H1 (cell line): ENCODE measurements around the gene GOLPH3L. TPM values are rescaled to one million over a fixed set of nuclear protein-coding genes. Genes with fewer than 3 reads are reported as not detected.

Source experiments
- CTCF ChIA-PET: fragments of 300-600 bp; sonication (Branson Sonifier 250); formaldehyde crosslinking; loops from one replicate; lab custom pipeline; 2021; ENCODE audit not compliant: partially characterized antibody; lab: Charles Lee
- POLR2A ChIA-PET: fragments of 300-600 bp; sonication (Branson Sonifier 250); formaldehyde crosslinking; loops from one replicate; lab custom pipeline; 2021; ENCODE audit warnings: inconsistent platforms; ENCODE audit not compliant: partially characterized antibody; lab: Charles Lee
- DNase-seq, 2 experiments: peaks; one replicate each; pipeline versions ENCODE4 v3.0.0 to v3.0.0-alpha.2; 2010 to 2022; ENCODE audit warnings: low spot score in 2 of 2, low read depth in 1 of 2, mixed read lengths in 1 of 2
- FAIRE-seq: peaks from 2 replicates; lab custom pipeline; 2011; peaks lifted over from hg19 to GRCh38; lab: Jason Lieb, UNC
- H2AFZ ChIP-seq: 2 replicates; pipeline ENCODE4 v1.8.1; 2012; ENCODE audit warnings: low read length, inconsistent platforms
- H2AK5ac ChIP-seq: 2 replicates; pipeline ENCODE4 v1.6.1; 2013; ENCODE audit warnings: low read depth, low read length
- H2BK120ac ChIP-seq: replicated peaks from 2 replicates; pipeline ENCODE3; 2013; ENCODE audit warnings: low read depth, low read length, inconsistent platforms
- H2BK12ac ChIP-seq: 2 replicates; pipeline ENCODE4 v1.6.1; 2013; ENCODE audit warnings: low read depth, low read length
- H2BK15ac ChIP-seq: 2 replicates; pipeline ENCODE4 v1.6.1; 2013; ENCODE audit warnings: low read length
- H2BK20ac ChIP-seq: 2 replicates; pipeline ENCODE4 v1.6.1; 2013; ENCODE audit warnings: low read length
- H2BK5ac ChIP-seq: 2 replicates; pipeline ENCODE4 v1.6.1; 2013; ENCODE audit warnings: low read depth, low read length
- H3K14ac ChIP-seq: 2 replicates; pipeline ENCODE4 v1.6.1; 2013; ENCODE audit warnings: inconsistent platforms; ENCODE audit not compliant: insufficient read length
- H3K18ac ChIP-seq: 2 replicates; pipeline ENCODE4 v1.6.1; 2013; ENCODE audit warnings: low read length; ENCODE audit errors: extremely low read depth
- H3K23ac ChIP-seq: 2 replicates; pipeline ENCODE4 v1.6.1; 2013; ENCODE audit warnings: inconsistent platforms; ENCODE audit not compliant: insufficient read length
- H3K23me2 ChIP-seq: 2 replicates; pipeline ENCODE4 v1.6.1; 2013; ENCODE audit warnings: low read depth, low read length
- H3K27ac ChIP-seq: 2 replicates; pipeline ENCODE4 v1.6.1; 2011; ENCODE audit warnings: low read depth, low read length, inconsistent platforms
- H3K27me3 ChIP-seq, 4 experiments: replicated peaks in 1 of 4; 1 replicate in 1 of 4; 2 replicates in 3 of 4; pipeline versions ENCODE4 v1.6.1 to v1.8.1; 2011 to 2013; ENCODE audit warnings: low read length in 3 of 4, mild to moderate bottlenecking in 3 of 4, inconsistent platforms in 2 of 4, mixed read lengths in 2 of 4, moderate library complexity in 1 of 4; ENCODE audit not compliant: control insufficient read depth in 3 of 4, insufficient read depth in 3 of 4; ENCODE audit errors: extremely low read depth in 1 of 4
- H3K36me3 ChIP-seq, 4 experiments: 2 replicates each; pipeline versions ENCODE4 v1.6.1 to v1.8.1; 2011 to 2013; ENCODE audit warnings: mild to moderate bottlenecking in 4 of 4, low read length in 3 of 4, moderate library complexity in 2 of 4, control low read depth in 1 of 4, inconsistent platforms in 1 of 4; ENCODE audit not compliant: insufficient read depth in 4 of 4, control insufficient read depth in 2 of 4
- H3K4ac ChIP-seq: replicated peaks from 2 replicates; pipeline ENCODE3; 2013; ENCODE audit warnings: low read length, low read depth, mixed read lengths, inconsistent platforms; ENCODE audit not compliant: insufficient read length
- H3K4me1 ChIP-seq, 4 experiments: replicated peaks in 1 of 4; 1 replicate in 1 of 4; 2 replicates in 3 of 4; pipeline versions ENCODE4 v1.6.1 to v1.8.1; 2011 to 2013; ENCODE audit warnings: low read length in 3 of 4, inconsistent platforms in 2 of 4, mixed read lengths in 1 of 4; ENCODE audit not compliant: insufficient read depth in 4 of 4, control insufficient read depth in 3 of 4
- H3K4me2 ChIP-seq, 2 experiments: 2 replicates each; pipeline versions ENCODE4 v1.6.1 to v1.8.1; 2011 to 2013; ENCODE audit warnings: low read depth in 2 of 2, low read length in 2 of 2, control low read depth in 1 of 2, inconsistent platforms in 1 of 2, mild to moderate bottlenecking in 1 of 2; ENCODE audit not compliant: insufficient read depth in 1 of 2
- H3K4me3 ChIP-seq, 4 experiments: fragments of 200-600, 300-600 bp in 1 of 4; sonication (generic), shearing (Covaris generic), sonication (Bioruptor Twin) in 1 of 4; 2 replicates each; pipeline versions ENCODE4 v1.5.1 to v1.8.1; 2011 to 2016; ENCODE audit warnings: low read length in 4 of 4, low read depth in 3 of 4, control low read depth in 2 of 4, inconsistent platforms in 2 of 4, mild to moderate bottlenecking in 2 of 4, mixed read lengths in 1 of 4, moderate library complexity in 1 of 4; ENCODE audit not compliant: insufficient read depth in 2 of 4; ENCODE audit errors: extremely low read depth in 1 of 4
- H3K56ac ChIP-seq: replicated peaks from 2 replicates; pipeline ENCODE3; 2013; ENCODE audit warnings: low read depth, mild to moderate bottlenecking, mixed read lengths, low read length, inconsistent platforms; ENCODE audit not compliant: insufficient read length
- H3K79me1 ChIP-seq: 2 replicates; pipeline ENCODE4 v1.6.1; 2013; ENCODE audit warnings: low read depth, low read length, control low read depth
- H3K79me2 ChIP-seq, 2 experiments: 2 replicates each; pipeline versions ENCODE4 v1.6.1 to v1.8.1; 2012 to 2013; ENCODE audit warnings: low read length in 2 of 2, mild to moderate bottlenecking in 2 of 2, inconsistent platforms in 1 of 2; ENCODE audit not compliant: insufficient read depth in 2 of 2, control insufficient read depth in 1 of 2
- H3K9ac ChIP-seq, 4 experiments: replicated peaks in 1 of 4; 1 replicate in 1 of 4; 2 replicates in 3 of 4; pipeline versions ENCODE4 v1.6.1 to v1.8.1; 2011 to 2013; ENCODE audit warnings: low read depth in 3 of 4, low read length in 3 of 4, control low read depth in 2 of 4, mild to moderate bottlenecking in 2 of 4, moderate library complexity in 2 of 4, inconsistent platforms in 1 of 4; ENCODE audit errors: extremely low read depth in 1 of 4
- H3K9me3 ChIP-seq, 2 experiments: 2 replicates each; pipeline versions ENCODE4 v1.6.1 to v1.8.1; 2012 to 2013; ENCODE audit warnings: mild to moderate bottlenecking in 2 of 2, moderate library complexity in 2 of 2, control low read depth in 1 of 2, inconsistent platforms in 1 of 2, low read depth in 1 of 2, low read length in 1 of 2, mixed read lengths in 1 of 2; ENCODE audit not compliant: insufficient read depth in 2 of 2
- H4K20me1 ChIP-seq, 2 experiments: replicated peaks in 1 of 2; 2 replicates each; pipeline versions ENCODE3 to v1.8.1; 2011 to 2013; ENCODE audit warnings: inconsistent platforms in 2 of 2, low read length in 2 of 2, mild to moderate bottlenecking in 1 of 2; ENCODE audit not compliant: insufficient read depth in 2 of 2, control insufficient read depth in 1 of 2
- H4K5ac ChIP-seq: 2 replicates; pipeline ENCODE4 v1.6.1; 2013; ENCODE audit warnings: low read length, low read depth, mixed read lengths, inconsistent platforms; ENCODE audit not compliant: insufficient read length
- H4K8ac ChIP-seq: 2 replicates; pipeline ENCODE4 v1.8.0; 2013; ENCODE audit warnings: mild to moderate bottlenecking, moderate library complexity, low read length, inconsistent platforms; ENCODE audit not compliant: insufficient read depth; ENCODE audit errors: extremely low read depth
- H4K91ac ChIP-seq: replicated peaks from 2 replicates; pipeline ENCODE3; 2013; ENCODE audit warnings: low read length, mixed read lengths, inconsistent platforms; ENCODE audit not compliant: insufficient read length
- ATF2 ChIP-seq: IDR thresholded peaks from 2 replicates; pipeline ENCODE4 v1.6.1; 2012; ENCODE audit warnings: low read length, inconsistent platforms
- BACH1 ChIP-seq: IDR thresholded peaks from 2 replicates; pipeline ENCODE4 v1.6.1; 2012; ENCODE audit warnings: low read length, improper control_type of control experiment
- CHD1 ChIP-seq: IDR thresholded peaks from 2 replicates; pipeline ENCODE4 v1.6.1; 2012; ENCODE audit warnings: low read depth, low read length, improper control_type of control experiment
- CHD2 ChIP-seq: IDR thresholded peaks from 2 replicates; pipeline ENCODE4 v1.6.1; 2012; ENCODE audit warnings: low read length, improper control_type of control experiment
- EGR1 ChIP-seq: IDR thresholded peaks from 2 replicates; pipeline ENCODE4 v1.6.1; 2011; ENCODE audit warnings: low read depth, low read length, borderline replicate concordance
- HDAC6 ChIP-seq: IDR thresholded peaks from one replicate; pipeline ENCODE4 v1.7.1; 2012; ENCODE audit warnings: low read depth, mild to moderate bottlenecking, inconsistent platforms, low read length, moderate library complexity
- KDM4A ChIP-seq: IDR thresholded peaks from one replicate; pipeline ENCODE4 v1.7.1; 2012; ENCODE audit warnings: low read depth, mild to moderate bottlenecking, moderate library complexity, low read length, inconsistent platforms; ENCODE audit not compliant: severe bottlenecking
- PHF8 ChIP-seq: fragments of 200-600 bp; sonication (generic); conservative IDR thresholded peaks from 2 replicates; pipeline ENCODE4 v1.7.1; 2012; ENCODE audit warnings: low read depth, mild to moderate bottlenecking, inconsistent platforms, low read length, moderate library complexity
- SIX5 ChIP-seq: IDR thresholded peaks from 2 replicates; pipeline ENCODE4 v1.6.1; 2011; ENCODE audit warnings: mild to moderate bottlenecking, low read depth, low read length
- SP1 ChIP-seq: IDR thresholded peaks from 2 replicates; pipeline ENCODE4 v1.6.1; 2011; ENCODE audit warnings: low read depth, low read length
- SUZ12 ChIP-seq: fragments of 200-600 bp; sonication (generic); IDR thresholded peaks from 2 replicates; pipeline ENCODE4 v1.6.1; 2012; ENCODE audit warnings: mild to moderate bottlenecking, inconsistent platforms, low read length, moderate library complexity, mixed read lengths
- TEAD4 ChIP-seq: IDR thresholded peaks from 2 replicates; pipeline ENCODE4 v1.6.1; 2012; ENCODE audit warnings: low read depth, low read length, inconsistent platforms, mixed read lengths
- WGBS, 2 experiments: shearing (Covaris generic) in 1 of 2; methylation state at CpG; one replicate each; pipeline versions ENCODE4 v1.1.6 to v1.1.7; 2013 to 2015; ENCODE audit warnings: low lambda C conversion rate in 2 of 2, mixed read lengths in 2 of 2, inconsistent platforms in 1 of 2, low coverage in 1 of 2, missing lambda C conversion rate in 1 of 2; ENCODE audit not compliant: insufficient replicate concordance in 2 of 2, insufficient coverage in 1 of 2, insufficient read length in 1 of 2; ENCODE audit errors: extremely low coverage in 1 of 2, missing lambda C conversion rate in 1 of 2; 5-methylcytosine and 5-hydroxymethylcytosine counted together
- polyA plus RNA-seq, 7 experiments: library from polyadenylated mRNA; depleted of rRNA in 3 of 7; stranded (reverse) in 5 of 7; unstranded in 2 of 7; fragments of >200 nt in 5 of 7; fragments of 200-250 nt in 2 of 7; gene quantifications; 1 replicate in 5 of 7; 2 replicates in 1 of 7; 4 replicates in 1 of 7; pipeline versions ENCODE4 v1.2.1 to v1.2.3, GENCODE V29; 2011 to 2013; ENCODE audit warnings: missing spikeins in 2 of 7, mixed read lengths in 2 of 7
- total RNA-seq: library from RNA; stranded (reverse); fragmentation: NEBNext Ultra II Directional; extraction: Animal tissue kit (Norgen Biotek cat#: 25700); gene quantifications from 2 replicates; pipeline ENCODE4 v1.2.1, GENCODE V29; 2021

Gene GOLPH3L
- total and polyA plus RNA-seq, 2 of the 8 experiments (the other 6 are each of a cell fraction or from before 2014, with no cell fraction given), result 13.3 to 40.8 TPM

DNA sequence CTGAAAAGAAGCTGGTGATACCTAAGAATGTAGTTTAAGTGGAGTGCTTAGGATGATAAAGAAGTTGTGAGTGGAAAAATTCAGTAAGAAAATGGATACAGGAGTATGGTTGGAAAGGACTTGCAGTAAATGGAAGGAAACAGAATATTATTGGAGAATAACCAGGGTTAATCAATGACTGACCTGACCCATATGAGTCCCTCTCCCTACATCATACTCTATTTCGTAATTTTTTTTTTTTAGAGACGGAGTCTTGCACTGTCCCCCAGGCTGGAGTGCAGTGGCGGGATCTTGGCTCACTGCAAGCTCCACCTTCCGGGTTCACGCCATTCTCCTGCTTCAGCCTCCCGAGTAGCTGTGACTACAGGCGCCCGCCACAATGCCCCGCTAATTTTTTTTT, 34.1 kb downstream of the GOLPH3L start:
- no peaks in the 10 kb centered on the region for H3K23me2 ChIP-seq
- no peak overlapping the region for H3K56ac ChIP-seq
- H3K27me3 ChIP-seq, result no peaks in the 10 kb centered on the region
- H3K4ac ChIP-seq, result no peak overlapping the region
- no peaks in the 10 kb centered on the region for H4K20me1 ChIP-seq
- H3K23ac ChIP-seq, result no peak overlapping the region
- no peak overlapping the region for H3K9ac ChIP-seq
- DNase-seq (no peak), FAIRE-seq (no peak)
- H2BK20ac ChIP-seq, result no peak overlapping the region
- no peak overlapping the region for H2BK12ac ChIP-seq
- no peak overlapping the region for H2AFZ ChIP-seq
- no peak for TF ChIP-seq PHF8
- TF ChIP-seq TEAD4, result no peak
- TF ChIP-seq SP1, result no peak
- no peak for TF ChIP-seq KDM4A
- no peak for TF ChIP-seq CHD1
- no peak for TF ChIP-seq HDAC6
- no peak for TF ChIP-seq CHD2
- no peak for TF ChIP-seq EGR1
- no peak for TF ChIP-seq ATF2
- no peak for TF ChIP-seq SIX5
- no peak for TF ChIP-seq SUZ12
- no peak for TF ChIP-seq BACH1
- no peak overlapping the region for H2BK15ac ChIP-seq
- no peak overlapping the region for H4K91ac ChIP-seq
- no peaks in the 10 kb centered on the region for H3K4me1 ChIP-seq
- no peaks in the 10 kb centered on the region for H3K79me1 ChIP-seq
- H2BK120ac ChIP-seq, result no peak overlapping the region
- no peak overlapping the region for H2BK5ac ChIP-seq
- no peak overlapping the region for H3K18ac ChIP-seq
- no peak overlapping the region for H4K8ac ChIP-seq
- H4K5ac ChIP-seq, result no peak overlapping the region
- no peak overlapping the region for H3K27ac ChIP-seq
- H3K36me3 ChIP-seq, result peaks cover 0 to 30% (median 11%) of the 10 kb centered on the region in 4 experiments; a peak in 5 of 8 replicates
- ChIA-PET POLR2A (interaction anchor here (0.7 to 1.1 kb wide), 3 partner anchors 20 to 93 kb away, joined by 3 read pairs; no protein-coding TSS in a partner anchor), CTCF (interaction anchor here (0.6 to 1.0 kb wide), 2 partner anchors 16 to 161 kb away, joined by 3 read pairs; no protein-coding TSS in a partner anchor)
- H3K4me2 ChIP-seq, result no peak overlapping the region
- no peaks in the 10 kb centered on the region for H3K79me2 ChIP-seq
- 95% methylated on average over 9 of the region's 9 CpGs; no CpG with 5 or more reads in 1 of the 2 experiments for WGBS, 2 experiments
- H3K9me3 ChIP-seq, result no peaks in the 10 kb centered on the region
- no peak overlapping the region for H3K4me3 ChIP-seq
- no peak overlapping the region for H3K14ac ChIP-seq
- no peak overlapping the region for H2AK5ac ChIP-seq
